Heart right ventricle (tissue), 16 donors: ENCODE measurements around the gene CGB8. TPM values are rescaled to one million over a fixed set of nuclear protein-coding genes. Genes with fewer than 3 reads are reported as not detected.

Experiments
- ATAC-seq, 8 donors: fragments of 200-7000 bp; cut with Tn5 transposase; one replicate each; pipeline ENCODE4 v1.9.1; 2020; ENCODE audit warnings: mild to moderate bottlenecking in 8 of 8, moderate library complexity in 8 of 8, moderate number of reproducible peaks in 1 of 8
- DNase-seq, 2 donors: peaks; one replicate each; pipeline ENCODE4 v3.0.0-alpha.2; 2020
- H3K27ac ChIP-seq, 10 donors: fragments of 200-600 bp; sonication (generic) in 2 of 10; one replicate each; pipeline versions ENCODE4 v1.5.0 to v1.8.0; 2020 to 2022; ENCODE audit warnings: mild to moderate bottlenecking in 3 of 10
- H3K27me3 ChIP-seq, 7 donors: fragments of 200-600 bp; one replicate each; pipeline ENCODE4 v1.8.0; 2021 to 2022; ENCODE audit warnings: mild to moderate bottlenecking in 2 of 7
- H3K36me3 ChIP-seq, 9 donors: fragments of 200-600 bp; sonication (generic) in 1 of 9; one replicate each; pipeline versions ENCODE4 v1.5.0 to v1.8.0; 2020 to 2022; ENCODE audit warnings: mild to moderate bottlenecking in 2 of 9
- H3K4me1 ChIP-seq, 9 donors: fragments of 200-600 bp; sonication (generic) in 1 of 9; one replicate each; pipeline versions ENCODE4 v1.5.0 to v1.8.0; 2020 to 2022; ENCODE audit warnings: mild to moderate bottlenecking in 4 of 9
- H3K4me3 ChIP-seq, 10 donors: fragments of 200-600 bp; sonication (generic) in 2 of 10; one replicate each; pipeline versions ENCODE4 v1.5.0 to v1.8.0; 2020 to 2022; ENCODE audit warnings: mild to moderate bottlenecking in 7 of 10, moderate library complexity in 2 of 10
- H3K9me3 ChIP-seq, 11 donors: fragments of 200-600 bp in 10 of 11; sonication (generic) in 2 of 11; one replicate each; pipeline versions ENCODE4 v1.5.0 to v1.8.0; 2013 to 2022; ENCODE audit warnings: mild to moderate bottlenecking in 2 of 11, control low read depth in 1 of 11, moderate library complexity in 1 of 11
- CTCF ChIP-seq, 9 donors: fragments of 200-600 bp; sonication (generic) in 2 of 9; IDR thresholded peaks; one replicate each; pipeline versions ENCODE4 v1.5.0 to v1.8.0; 2021 to 2022; ENCODE audit warnings: antibody characterized with exemption in 9 of 9, mild to moderate bottlenecking in 5 of 9, moderate library complexity in 1 of 9
- WGBS, 2 donors: extraction: QIAGEN DNeasy Blood & Tissue Kit; methylation state at CpG; one replicate each; pipeline ENCODE4 v1.1.7; 2013; ENCODE audit warnings: inconsistent platforms in 1 of 2; 5-methylcytosine and 5-hydroxymethylcytosine counted together
- intact Hi-C, 10 donors: fragments of 100-400 bp; cut with DNase I; formaldehyde crosslinking; loops; one replicate each; pipeline versions ENCODE4 v1.11.1 to v1.14.2; 2022
- polyA plus RNA-seq, 2 donors: library from polyadenylated mRNA; stranded (reverse); fragments of 200-250 nt; gene quantifications; one replicate each; pipeline ENCODE4 v1.2.3, GENCODE V29; 2013
- total RNA-seq, 10 donors: library from RNA; stranded (reverse); fragmentation: NEBNext Ultra II Directional in 3 of 10; extraction: Animal tissue kit (Norgen Biotek cat#: 25700) in 3 of 10; gene quantifications; one replicate each; pipeline versions ENCODE4 v1.2.1 to v1.2.4, GENCODE V29; 2021 to 2023
- donor health status: Arrhythmogenic right ventricular cardiomyopathy.
- donor health status: ischemic (EF 13 %, LVEDD 7.1; RV severe dilation, severe dysfunction).
- donor health status: healthy with polysubstance abuse.
- donor health status: DM: no; HTN: yes; CAD: no.
- donor health status: DM: no; HTN: no; CAD: no.
- donor health status: ischemic (EF 25% LVEDD 6.9; RV normal size, moderate dysfunction).
- donor health status: ischemic (EF 25% LVEDD 5.7; RV mildly dilated, moderate dysfunction).
- donor health status: healthy.
- donor health status: DM: yes; HTN: yes; CAD: no.
- donor health status: Ischemic cardiomyopathy.
- donor health status: ischemic (EF 35%, LVEDD 5.7; RV mildly dilated, moderate dysfunction).
- donor health status: nonischemic (EF 11% LVEDD 7.7; RV severe dilation, severe dysfunction).
- donor health status: DM: yes; HTN: yes; CAD: no.
- donor health status: PGD.
- donor health status: ischemic (EF 29% LVEDD 5.4; RV normal size, mild dysfunction).
- donor health status: nonischemic (EF 23%, LVEDD 6.1; RV moderate dilation, normal function).

Gene CGB8
- total and polyA plus RNA-seq, 12 donors, result not detected

- 51 to 53% methylated on average over 23 of the region's 23 CpGs for WGBS, 2 donors
- H3K4me1 ChIP-seq, result peaks cover 0 to 8% (median 0%) of the 10 kb centered on the region in 9 donors
- TF ChIP-seq CTCF (IDR thresholded peaks at IDR 0.05), result peak in 5 of 9 donors; percentile 10 to 29 (median 13)
- H3K4me3 ChIP-seq, result no peak overlapping the region
- peak in 7 of 8 donors; percentile 35 to 84 (median 52) for ATAC-seq
- DNase-seq, result no peak
- H3K36me3 ChIP-seq, result no peaks in the 10 kb centered on the region
- peaks cover 0 to 60% (median 52%) of the 10 kb centered on the region in 7 donors for H3K27me3 ChIP-seq
- H3K9me3 ChIP-seq, result no peaks in the 10 kb centered on the region
- intact Hi-C loops, result loop anchor here in 2 of 10 donors (10.0 kb wide), 1 partner anchor 79 kb away; the partner anchor contains the start of genes GYS1 (in 2 of the 2) and RUVBL2 (in 2 of the 2)
- H3K27ac ChIP-seq, result peak overlapping the region in 2 of 10 donors; percentile 21 to 43
Observed at GRCh38 chr19:49073514-49074378, 24.8 kb upstream of the CGB8 start.

- Histone ChIP-seq H3K36me3 (no peaks in the 10 kb centered on the region), H3K4me1 (peaks cover 0 to 8% (median 0%) of the 10 kb centered on the region in 9 donors), H3K9me3 (no peaks in the 10 kb centered on the region), H3K27me3 (peaks cover 0 to 76% (median 63%) of the 10 kb centered on the region in 7 donors), H3K4me3 (peak overlapping the region in 2 of 10 donors; percentile 7 to 11), H3K27ac (no peak overlapping the region)
- intact Hi-C loops, result loop anchor here in 2 of 10 donors (10.0 kb wide), 1 partner anchor 77 kb away; the partner anchor contains the start of genes GYS1 (in 2 of the 2) and RUVBL2 (in 2 of the 2)
- ATAC-seq, result peak in 1 of 8 donors; percentile 12
- WGBS, 2 donors, result 3 to 5% methylated on average over 84 to 91 of the region's 93 CpGs
- DNase-seq, result no peak
- no peak for TF ChIP-seq CTCF (IDR thresholded peaks at IDR 0.05)
Observed at GRCh38 chr19:49071860-49072547, 23.1 kb upstream of the CGB8 start.

- no peaks in the 10 kb centered on the region for H3K9me3 ChIP-seq
- peaks cover 0 to 90% (median 68%) of the 10 kb centered on the region in 7 donors for H3K27me3 ChIP-seq
- no peaks in the 10 kb centered on the region for H3K36me3 ChIP-seq
- H3K27ac ChIP-seq, result no peak overlapping the region
- DNase-seq (no peak), ATAC-seq (no peak)
- intact Hi-C loops, result loop anchor here in 2 of 10 donors (10.0 kb wide), 1 partner anchor 76 kb away; the partner anchor contains the start of genes GYS1 (in 2 of the 2) and RUVBL2 (in 2 of the 2)
- 96 to 97% methylated on average over 21 of the region's 21 CpGs for WGBS, 2 donors
- H3K4me1 ChIP-seq, result peaks cover 0 to 10% (median 3%) of the 10 kb centered on the region in 9 donors
- TF ChIP-seq CTCF (IDR thresholded peaks at IDR 0.05), result no peak
- no peak overlapping the region for H3K4me3 ChIP-seq
Observed at GRCh38 chr19:49070416-49070815, 21.5 kb upstream of the CGB8 start.

- no peak for ATAC-seq
- Histone ChIP-seq H3K36me3 (no peaks in the 10 kb centered on the region), H3K4me1 (peaks cover 0 to 21% (median 9%) of the 10 kb centered on the region in 9 donors), H3K27ac (no peak overlapping the region), H3K4me3 (no peak overlapping the region), H3K27me3 (peaks cover 0 to 95% (median 74%) of the 10 kb centered on the region in 7 donors), H3K9me3 (no peaks in the 10 kb centered on the region)
- TF ChIP-seq CTCF (IDR thresholded peaks at IDR 0.05), result no peak
- no peak for DNase-seq
- intact Hi-C loops, result no loop called here
- WGBS, 2 donors, result 93 to 95% methylated on average over 9 of the region's 9 CpGs
Observed at GRCh38 chr19:49069026-49069425, 20.1 kb upstream of the CGB8 start.
